ENCODE measurements around the gene IGSF3. TPM values are rescaled to one million over a fixed set of nuclear protein-coding genes. Genes with fewer than 3 reads are reported as not detected.
"Not testable (repeated sequence)": the region's sequence is repeated elsewhere in the genome, so short reads cannot be mapped to it uniquely, and the experiment has no call there.

IGSF3 gene
- total RNA-seq, 1 donor from 2014 or later: 28.7 TPM

GRCh38 chr1:116607463-116607862 is 60.1 kb downstream of the IGSF3 start:
- not testable (repeated sequence) for H3K36me3 ChIP-seq (ENCODE audit: control insufficient read depth in 3 of 3, insufficient read depth in 3 of 3, low read length in 3 of 3); H3K27ac ChIP-seq (ENCODE audit: low read depth, low read length); H3K4me1 ChIP-seq (ENCODE audit: control insufficient read depth in 3 of 3, insufficient read depth in 3 of 3, low read length in 3 of 3); H3K9ac ChIP-seq (ENCODE audit: low read depth in 1 of 3, low read length in 3 of 3); H3K9me3 ChIP-seq (ENCODE audit: control insufficient read depth in 3 of 3, low read length in 3 of 3); H3K4me3 ChIP-seq (ENCODE audit: low read length in 3 of 3); H3K27me3 ChIP-seq (ENCODE audit: control insufficient read depth in 3 of 3, insufficient read depth in 3 of 3, low read length in 3 of 3)

- not testable (repeated sequence) for H3K27ac ChIP-seq (ENCODE audit: low read depth, low read length); H3K4me3 ChIP-seq (ENCODE audit: low read length in 3 of 3); H3K27me3 ChIP-seq (ENCODE audit: control insufficient read depth in 3 of 3, insufficient read depth in 3 of 3, low read length in 3 of 3); H3K36me3 ChIP-seq (ENCODE audit: control insufficient read depth in 3 of 3, insufficient read depth in 3 of 3, low read length in 3 of 3); H3K9me3 ChIP-seq (ENCODE audit: control insufficient read depth in 3 of 3, low read length in 3 of 3); H3K9ac ChIP-seq (ENCODE audit: low read depth in 1 of 3, low read length in 3 of 3); H3K4me1 ChIP-seq (ENCODE audit: control insufficient read depth in 3 of 3, insufficient read depth in 3 of 3, low read length in 3 of 3)
Measured at GRCh38 chr1:116606067-116606466, 61.5 kb downstream of the IGSF3 start.

GRCh38 chr1:116605315-116605714 is 62.2 kb downstream of the IGSF3 start:
- Histone ChIP-seq H3K9me3 (ENCODE audit: control insufficient read depth in 3 of 3, low read length in 3 of 3) (no peaks in the 10 kb centered on the region), H3K27ac (ENCODE audit: low read depth, low read length) (no peak overlapping the region), H3K9ac (ENCODE audit: low read depth in 1 of 3, low read length in 3 of 3) (no peak overlapping the region), H3K4me1 (ENCODE audit: control insufficient read depth in 3 of 3, insufficient read depth in 3 of 3, low read length in 3 of 3) (no peaks in the 10 kb centered on the region), H3K4me3 (ENCODE audit: low read length in 3 of 3) (no peak overlapping the region), H3K27me3 (ENCODE audit: control insufficient read depth in 3 of 3, insufficient read depth in 3 of 3, low read length in 3 of 3) (no peaks in the 10 kb centered on the region), H3K36me3 (ENCODE audit: control insufficient read depth in 3 of 3, insufficient read depth in 3 of 3, low read length in 3 of 3) (no peaks in the 10 kb centered on the region)

- H3K9ac ChIP-seq (ENCODE audit: low read depth in 1 of 3, low read length in 3 of 3); H3K4me1 ChIP-seq (ENCODE audit: control insufficient read depth in 3 of 3, insufficient read depth in 3 of 3, low read length in 3 of 3); H3K27ac ChIP-seq (ENCODE audit: low read depth, low read length); H3K36me3 ChIP-seq (ENCODE audit: control insufficient read depth in 3 of 3, insufficient read depth in 3 of 3, low read length in 3 of 3); H3K4me3 ChIP-seq (ENCODE audit: low read length in 3 of 3); H3K27me3 ChIP-seq (ENCODE audit: control insufficient read depth in 3 of 3, insufficient read depth in 3 of 3, low read length in 3 of 3); H3K9me3 ChIP-seq (ENCODE audit: control insufficient read depth in 3 of 3, low read length in 3 of 3): not testable (repeated sequence)
Measured at GRCh38 chr1:116604408-116604807, 63.1 kb downstream of the IGSF3 start.

- H3K36me3 ChIP-seq (ENCODE audit: control insufficient read depth in 3 of 3, insufficient read depth in 3 of 3, low read length in 3 of 3); H3K4me1 ChIP-seq (ENCODE audit: control insufficient read depth in 3 of 3, insufficient read depth in 3 of 3, low read length in 3 of 3); H3K27ac ChIP-seq (ENCODE audit: low read depth, low read length); H3K4me3 ChIP-seq (ENCODE audit: low read length in 3 of 3); H3K9ac ChIP-seq (ENCODE audit: low read depth in 1 of 3, low read length in 3 of 3); H3K9me3 ChIP-seq (ENCODE audit: control insufficient read depth in 3 of 3, low read length in 3 of 3); H3K27me3 ChIP-seq (ENCODE audit: control insufficient read depth in 3 of 3, insufficient read depth in 3 of 3, low read length in 3 of 3): not testable (repeated sequence)
Measured at GRCh38 chr1:116603646-116604045, 63.9 kb downstream of the IGSF3 start.

GRCh38 chr1:116599369-116599768 is 68.2 kb downstream of the IGSF3 start:
- H3K9ac ChIP-seq (ENCODE audit: low read depth in 1 of 3, low read length in 3 of 3); H3K4me1 ChIP-seq (ENCODE audit: control insufficient read depth in 3 of 3, insufficient read depth in 3 of 3, low read length in 3 of 3); H3K36me3 ChIP-seq (ENCODE audit: control insufficient read depth in 3 of 3, insufficient read depth in 3 of 3, low read length in 3 of 3); H3K4me3 ChIP-seq (ENCODE audit: low read length in 3 of 3); H3K27me3 ChIP-seq (ENCODE audit: control insufficient read depth in 3 of 3, insufficient read depth in 3 of 3, low read length in 3 of 3); H3K9me3 ChIP-seq (ENCODE audit: control insufficient read depth in 3 of 3, low read length in 3 of 3); H3K27ac ChIP-seq (ENCODE audit: low read depth, low read length): not testable (repeated sequence)

GRCh38 chr1:116598420-116599036 is 69.0 kb downstream of the IGSF3 start:
- not testable (repeated sequence) for H3K9ac ChIP-seq (ENCODE audit: low read depth in 1 of 3, low read length in 3 of 3); H3K27me3 ChIP-seq (ENCODE audit: control insufficient read depth in 3 of 3, insufficient read depth in 3 of 3, low read length in 3 of 3); H3K4me1 ChIP-seq (ENCODE audit: control insufficient read depth in 3 of 3, insufficient read depth in 3 of 3, low read length in 3 of 3); H3K27ac ChIP-seq (ENCODE audit: low read depth, low read length); H3K9me3 ChIP-seq (ENCODE audit: control insufficient read depth in 3 of 3, low read length in 3 of 3); H3K36me3 ChIP-seq (ENCODE audit: control insufficient read depth in 3 of 3, insufficient read depth in 3 of 3, low read length in 3 of 3); H3K4me3 ChIP-seq (ENCODE audit: low read length in 3 of 3)

- not testable (repeated sequence) for H3K27me3 ChIP-seq (ENCODE audit: control insufficient read depth in 3 of 3, insufficient read depth in 3 of 3, low read length in 3 of 3); H3K4me1 ChIP-seq (ENCODE audit: control insufficient read depth in 3 of 3, insufficient read depth in 3 of 3, low read length in 3 of 3); H3K36me3 ChIP-seq (ENCODE audit: control insufficient read depth in 3 of 3, insufficient read depth in 3 of 3, low read length in 3 of 3); H3K9ac ChIP-seq (ENCODE audit: low read depth in 1 of 3, low read length in 3 of 3); H3K9me3 ChIP-seq (ENCODE audit: control insufficient read depth in 3 of 3, low read length in 3 of 3); H3K4me3 ChIP-seq (ENCODE audit: low read length in 3 of 3); H3K27ac ChIP-seq (ENCODE audit: low read depth, low read length)
Measured at GRCh38 chr1:116597388-116597787, 70.1 kb downstream of the IGSF3 start.

- H3K4me3 ChIP-seq (ENCODE audit: low read length in 3 of 3); H3K9ac ChIP-seq (ENCODE audit: low read depth in 1 of 3, low read length in 3 of 3); H3K27ac ChIP-seq (ENCODE audit: low read depth, low read length); H3K36me3 ChIP-seq (ENCODE audit: control insufficient read depth in 3 of 3, insufficient read depth in 3 of 3, low read length in 3 of 3); H3K9me3 ChIP-seq (ENCODE audit: control insufficient read depth in 3 of 3, low read length in 3 of 3); H3K4me1 ChIP-seq (ENCODE audit: control insufficient read depth in 3 of 3, insufficient read depth in 3 of 3, low read length in 3 of 3); H3K27me3 ChIP-seq (ENCODE audit: control insufficient read depth in 3 of 3, insufficient read depth in 3 of 3, low read length in 3 of 3): not testable (repeated sequence)
Measured at GRCh38 chr1:116596742-116597307, 70.7 kb downstream of the IGSF3 start.

- H3K27me3 ChIP-seq (ENCODE audit: control insufficient read depth in 3 of 3, insufficient read depth in 3 of 3, low read length in 3 of 3); H3K27ac ChIP-seq (ENCODE audit: low read depth, low read length); H3K9ac ChIP-seq (ENCODE audit: low read depth in 1 of 3, low read length in 3 of 3); H3K36me3 ChIP-seq (ENCODE audit: control insufficient read depth in 3 of 3, insufficient read depth in 3 of 3, low read length in 3 of 3); H3K4me1 ChIP-seq (ENCODE audit: control insufficient read depth in 3 of 3, insufficient read depth in 3 of 3, low read length in 3 of 3); H3K4me3 ChIP-seq (ENCODE audit: low read length in 3 of 3); H3K9me3 ChIP-seq (ENCODE audit: control insufficient read depth in 3 of 3, low read length in 3 of 3): not testable (repeated sequence)
Measured at GRCh38 chr1:116595946-116596741, 71.4 kb downstream of the IGSF3 start.
